Measurements from ENCODE around the gene NOG.
A peak's percentile ranks its signal among the peaks of the same experiment; 100 is the strongest.

GRCh38 chr17:56629531-56630075 lies 36.1 kb downstream of the NOG start:
- TF ChIP-seq CTCF (conservative IDR thresholded peaks at IDR 0.05; ENCODE audit: low read length) = 0 out of 2 replicates have a peak, but pooled peaks have one; percentile 33
- no peak for TF ChIP-seq EZH2phosphoT487 (IDR thresholded peaks at IDR 0.05; ENCODE audit: borderline replicate concordance, low read depth, low read length)
